VCaP (cell line): Measurements from ENCODE around the gene TLR10.

Experiments used
- H3K27ac ChIP-seq: fragments of 450-650 bp; 2 replicates; pipeline ENCODE4 v1.5.1; 2017
- TF ChIP-seq, protein P1 (sequence below): fragments of 450-650 bp; conservative IDR thresholded peaks from 2 replicates; pipeline ENCODE4 v1.5.1; 2017; ENCODE audit warnings: mild to moderate bottlenecking, moderate library complexity

TLR10 gene

DNA sequence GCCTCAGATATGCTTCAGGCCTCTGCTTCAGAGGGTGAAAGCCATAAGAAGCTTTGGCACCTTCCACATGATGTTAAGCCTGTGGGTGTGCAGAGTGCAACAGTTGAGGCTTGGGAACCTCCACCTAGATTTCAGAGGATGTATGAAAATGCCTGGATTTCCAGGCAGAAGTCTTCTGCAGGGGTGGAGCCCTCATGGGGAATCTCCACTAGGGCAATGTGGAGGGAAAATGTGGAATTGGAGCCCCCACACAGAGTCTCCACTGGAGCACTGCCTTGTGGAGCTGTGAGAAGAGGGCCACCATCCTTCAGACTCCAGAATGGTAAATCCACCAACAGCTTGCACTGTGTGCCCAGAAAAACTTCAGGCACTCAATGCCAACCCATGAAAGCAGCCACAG is 35.2 kb downstream of the TLR10 start:
- no peak overlapping the region for H3K27ac ChIP-seq
- TF ChIP-seq, protein P1, sequence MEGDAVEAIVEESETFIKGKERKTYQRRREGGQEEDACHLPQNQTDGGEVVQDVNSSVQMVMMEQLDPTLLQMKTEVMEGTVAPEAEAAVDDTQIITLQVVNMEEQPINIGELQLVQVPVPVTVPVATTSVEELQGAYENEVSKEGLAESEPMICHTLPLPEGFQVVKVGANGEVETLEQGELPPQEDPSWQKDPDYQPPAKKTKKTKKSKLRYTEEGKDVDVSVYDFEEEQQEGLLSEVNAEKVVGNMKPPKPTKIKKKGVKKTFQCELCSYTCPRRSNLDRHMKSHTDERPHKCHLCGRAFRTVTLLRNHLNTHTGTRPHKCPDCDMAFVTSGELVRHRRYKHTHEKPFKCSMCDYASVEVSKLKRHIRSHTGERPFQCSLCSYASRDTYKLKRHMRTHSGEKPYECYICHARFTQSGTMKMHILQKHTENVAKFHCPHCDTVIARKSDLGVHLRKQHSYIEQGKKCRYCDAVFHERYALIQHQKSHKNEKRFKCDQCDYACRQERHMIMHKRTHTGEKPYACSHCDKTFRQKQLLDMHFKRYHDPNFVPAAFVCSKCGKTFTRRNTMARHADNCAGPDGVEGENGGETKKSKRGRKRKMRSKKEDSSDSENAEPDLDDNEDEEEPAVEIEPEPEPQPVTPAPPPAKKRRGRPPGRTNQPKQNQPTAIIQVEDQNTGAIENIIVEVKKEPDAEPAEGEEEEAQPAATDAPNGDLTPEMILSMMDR: no peak

DNA sequence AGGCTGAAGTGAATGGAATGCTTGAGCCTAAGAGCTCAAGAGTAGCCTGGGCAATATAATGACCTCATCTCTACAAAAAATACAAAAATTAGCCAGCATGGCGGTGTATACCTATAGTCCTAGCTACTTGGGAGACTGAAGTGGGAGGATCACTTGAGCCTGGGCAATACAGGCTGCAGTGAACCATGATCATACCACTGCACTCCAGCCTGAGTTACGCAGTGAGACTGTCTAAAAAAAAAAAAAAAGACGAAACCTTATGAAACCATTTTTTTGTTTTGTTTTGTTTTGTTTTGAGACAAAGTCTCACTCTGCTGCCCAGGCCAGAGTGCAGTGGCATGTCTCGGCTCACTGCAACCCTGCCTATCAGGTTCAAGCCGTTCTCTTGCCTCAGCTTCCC is 36.9 kb downstream of the TLR10 start:
- TF ChIP-seq, protein P1: no peak
- H3K27ac ChIP-seq: no peak overlapping the region

- TF ChIP-seq, protein P1: no peak
- H3K27ac ChIP-seq: no peak overlapping the region
Observed at GRCh38 chr4:38743866-38744265, 38.9 kb downstream of the TLR10 start.

DNA sequence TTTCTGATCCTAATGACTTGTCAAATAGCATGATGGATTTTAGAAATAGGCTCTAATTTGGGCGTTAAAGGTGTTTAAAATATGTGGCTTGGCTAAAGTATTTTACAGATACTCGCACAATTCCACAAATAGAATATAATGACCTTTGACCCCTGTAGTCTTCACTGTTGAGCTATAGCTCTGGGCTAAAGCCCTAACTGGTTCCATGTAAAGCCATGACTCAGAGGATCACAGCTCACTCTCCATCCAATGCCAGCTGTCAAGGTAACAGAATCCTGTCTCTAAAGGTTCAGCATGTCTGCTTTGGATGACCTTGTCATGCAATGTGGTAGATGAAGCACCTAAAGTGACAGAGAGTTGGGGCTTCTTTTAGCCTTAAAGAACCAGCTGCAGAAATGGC is 42.5 kb downstream of the TLR10 start:
- TF ChIP-seq, protein P1: no peak
- no peak overlapping the region for H3K27ac ChIP-seq

DNA sequence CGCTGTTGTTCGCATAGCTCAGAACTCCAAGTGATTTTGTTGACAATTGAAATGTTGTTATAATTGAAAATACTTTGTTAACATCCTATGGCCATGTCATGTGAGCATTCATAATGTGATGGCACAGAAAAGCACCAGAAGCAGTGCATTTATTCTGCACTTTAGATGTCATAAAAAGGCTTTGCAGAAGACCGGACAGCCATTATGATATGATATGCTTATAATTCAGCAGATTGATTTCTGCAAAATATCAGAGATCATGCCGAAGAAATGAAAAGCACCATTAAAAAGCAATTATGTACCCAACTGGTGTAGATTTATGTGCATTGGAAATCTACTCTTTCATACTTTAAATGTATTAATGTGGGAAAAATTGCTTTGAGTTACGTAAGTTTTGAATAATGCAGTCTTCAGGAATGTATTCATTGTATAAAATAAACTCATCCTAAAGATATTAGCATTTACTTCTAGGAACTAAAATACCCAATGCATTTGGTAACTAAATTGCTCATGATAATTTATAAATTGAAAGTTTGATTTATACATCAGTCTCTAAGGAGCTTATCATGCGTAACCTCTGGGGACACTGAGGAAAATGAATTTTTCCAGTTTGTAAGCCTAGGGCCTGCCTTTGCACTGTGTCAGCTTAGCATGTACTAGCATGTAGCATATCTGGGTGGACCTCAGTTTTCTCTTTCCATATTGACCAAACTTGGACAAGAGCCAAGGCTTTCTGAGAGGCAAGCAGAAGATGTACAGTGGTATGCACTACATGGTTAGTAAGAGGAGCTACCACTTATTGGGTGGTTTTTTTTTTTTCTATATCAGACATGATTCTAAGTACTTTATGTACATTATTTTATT is 43.6 kb downstream of the TLR10 start:
- no peak overlapping the region for H3K27ac ChIP-seq
- TF ChIP-seq, protein P1: no peak

DNA sequence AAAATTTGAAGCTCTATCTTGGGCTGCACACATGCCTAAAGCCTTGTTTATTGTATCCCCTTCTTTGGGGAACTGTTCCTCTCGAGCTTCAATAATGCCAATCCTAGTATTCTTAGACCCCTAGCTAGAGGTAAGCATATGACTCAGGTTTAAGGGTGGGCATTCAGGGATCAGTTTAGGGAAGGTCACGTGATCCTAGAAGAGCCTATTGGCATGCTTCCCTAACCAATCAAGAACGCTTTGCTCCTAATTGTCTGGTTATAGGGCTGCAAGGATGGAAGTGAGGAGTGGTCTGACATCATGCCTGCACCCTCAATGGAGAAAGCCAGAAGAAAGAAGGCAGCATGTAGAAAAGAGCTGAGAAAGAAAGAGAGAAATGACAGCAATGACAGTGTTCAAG is 46.9 kb downstream of the TLR10 start:
- TF ChIP-seq, protein P1: no peak
- no peak overlapping the region for H3K27ac ChIP-seq

DNA sequence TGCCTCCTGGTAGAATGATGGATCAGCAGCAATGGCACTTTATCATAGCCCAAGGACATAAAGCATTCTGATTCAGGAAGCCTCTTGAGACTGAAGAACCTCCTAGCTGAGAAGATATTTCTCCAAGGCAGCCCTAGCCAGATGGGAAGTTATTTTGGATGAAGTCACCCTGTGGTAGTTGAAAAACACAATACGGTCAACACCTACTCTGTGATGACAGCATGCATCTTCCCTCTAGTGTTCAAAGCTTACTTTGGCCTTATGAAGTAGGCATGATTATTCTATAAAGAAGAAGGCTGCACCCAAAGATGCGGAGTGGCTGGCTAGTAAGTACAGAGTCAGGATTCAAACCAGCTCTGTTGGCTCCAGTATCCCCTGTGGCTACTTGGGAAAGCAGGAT is 47.9 kb downstream of the TLR10 start:
- no peak overlapping the region for H3K27ac ChIP-seq
- TF ChIP-seq, protein P1: no peak
